ENCODE data around the gene TRNAU1AP. TPM values are rescaled to one million over a fixed set of nuclear protein-coding genes. Genes with fewer than 3 reads are reported as not detected.

Gene TRNAU1AP
- total and polyA plus RNA-seq, 2 of the 13 experiments (the other 11 are each of a cell fraction or from before 2014, with no cell fraction given) = 29.0 to 42.9 TPM

DNA sequence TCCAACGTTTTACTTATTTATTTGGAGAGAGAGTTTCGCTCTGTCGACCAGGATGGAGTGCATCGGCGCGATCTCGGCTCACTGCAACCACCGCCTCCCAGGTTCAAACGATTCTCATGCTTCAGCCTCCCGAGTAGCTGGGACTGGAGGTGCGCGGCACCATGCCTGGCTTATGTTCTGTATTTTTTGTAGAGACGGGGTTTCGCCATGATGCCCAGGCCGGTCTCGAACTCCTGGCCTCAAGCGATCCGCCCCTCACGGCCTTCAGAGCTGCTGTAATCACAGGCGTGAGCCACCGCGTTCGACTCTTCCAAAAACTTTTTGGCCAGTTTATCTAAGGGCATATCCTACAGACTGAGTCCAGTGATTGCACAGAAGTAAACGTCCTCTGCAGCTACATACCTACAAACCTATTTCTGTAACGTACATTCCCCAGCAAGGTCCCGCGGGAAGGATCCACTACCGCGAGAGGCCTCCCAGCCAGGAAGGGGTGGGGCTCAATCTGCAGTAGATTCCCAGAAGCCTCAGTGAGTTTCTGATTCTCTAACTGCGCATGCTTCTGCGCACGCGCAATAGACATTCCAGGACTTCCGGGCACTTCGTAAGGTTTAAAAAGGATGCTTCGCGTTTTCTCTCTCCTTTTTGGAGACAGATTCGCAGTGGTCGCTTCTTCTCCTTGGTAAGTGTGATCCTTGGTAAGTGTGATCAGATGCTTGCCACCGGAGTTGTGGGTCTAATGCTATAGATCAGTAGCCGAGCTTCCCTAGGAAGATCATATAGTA lies 47.3 kb upstream of the TRNAU1AP start, which contains the start of gene RCC1 (continued):
- TF ChIP-seq ZNF382 (CRISPR knock-in tag; IDR thresholded peaks at IDR 0.05; ENCODE audit: borderline replicate concordance) (no peak), ARNT (IDR thresholded peaks at IDR 0.05) (no peak), NFRKB (IDR thresholded peaks at IDR 0.05) (no peak), SMAD3 (CRISPR knock-in tag; IDR thresholded peaks at IDR 0.05) (peak; percentile 72; the same call in 1 of the 2 replicates), CENPT (CRISPR knock-in tag; IDR thresholded peaks at IDR 0.05; ENCODE audit: low read depth) (no peak), ZNF234 (CRISPR knock-in tag; conservative IDR thresholded peaks at IDR 0.05) (no peak), ZBTB3 (CRISPR knock-in tag; IDR thresholded peaks at IDR 0.05; ENCODE audit: borderline replicate concordance, low read depth) (0 out of 2 replicates have a peak, but pooled peaks have one; percentile 9), SP140L (CRISPR knock-in tag; IDR thresholded peaks at IDR 0.05; ENCODE audit: borderline replicate concordance) (peak; percentile 50; the same call in 1 of the 2 replicates), ZFY (CRISPR knock-in tag; IDR thresholded peaks at IDR 0.05) (peak; percentile 74), ISX (CRISPR knock-in tag; conservative IDR thresholded peaks at IDR 0.05) (no peak), GLI4 (CRISPR knock-in tag; IDR thresholded peaks at IDR 0.05; ENCODE audit: borderline replicate concordance) (no peak), ZNF10 (CRISPR knock-in tag; IDR thresholded peaks at IDR 0.05; ENCODE audit: borderline replicate concordance, low read depth) (no peak), SSRP1 (CRISPR knock-in tag; IDR thresholded peaks at IDR 0.05) (no peak; the same call in none of the 2 replicates), EZH2 (conservative IDR thresholded peaks at IDR 0.05; ENCODE audit: low read depth, low read length) (no peak), SP4 (CRISPR knock-in tag; IDR thresholded peaks at IDR 0.05) (no peak), RXRA (CRISPR knock-in tag; IDR thresholded peaks at IDR 0.05) (no peak; the same call in 1 of the 2 replicates), ZNF782 (CRISPR knock-in tag; IDR thresholded peaks at IDR 0.05; ENCODE audit: borderline replicate concordance) (0 out of 2 replicates have a peak, but pooled peaks have one; percentile 29), ZNF432 (CRISPR knock-in tag; IDR thresholded peaks at IDR 0.05; ENCODE audit: borderline replicate concordance) (no peak), MLLT10 (CRISPR knock-in tag; IDR thresholded peaks at IDR 0.05) (peak; percentile 85; the same call in 1 of the 2 replicates), XRCC5 (optimal IDR thresholded peaks at IDR 0.05; ENCODE audit: low read length) (peak; percentile 37)
- TF ChIP-seq, protein P1, sequence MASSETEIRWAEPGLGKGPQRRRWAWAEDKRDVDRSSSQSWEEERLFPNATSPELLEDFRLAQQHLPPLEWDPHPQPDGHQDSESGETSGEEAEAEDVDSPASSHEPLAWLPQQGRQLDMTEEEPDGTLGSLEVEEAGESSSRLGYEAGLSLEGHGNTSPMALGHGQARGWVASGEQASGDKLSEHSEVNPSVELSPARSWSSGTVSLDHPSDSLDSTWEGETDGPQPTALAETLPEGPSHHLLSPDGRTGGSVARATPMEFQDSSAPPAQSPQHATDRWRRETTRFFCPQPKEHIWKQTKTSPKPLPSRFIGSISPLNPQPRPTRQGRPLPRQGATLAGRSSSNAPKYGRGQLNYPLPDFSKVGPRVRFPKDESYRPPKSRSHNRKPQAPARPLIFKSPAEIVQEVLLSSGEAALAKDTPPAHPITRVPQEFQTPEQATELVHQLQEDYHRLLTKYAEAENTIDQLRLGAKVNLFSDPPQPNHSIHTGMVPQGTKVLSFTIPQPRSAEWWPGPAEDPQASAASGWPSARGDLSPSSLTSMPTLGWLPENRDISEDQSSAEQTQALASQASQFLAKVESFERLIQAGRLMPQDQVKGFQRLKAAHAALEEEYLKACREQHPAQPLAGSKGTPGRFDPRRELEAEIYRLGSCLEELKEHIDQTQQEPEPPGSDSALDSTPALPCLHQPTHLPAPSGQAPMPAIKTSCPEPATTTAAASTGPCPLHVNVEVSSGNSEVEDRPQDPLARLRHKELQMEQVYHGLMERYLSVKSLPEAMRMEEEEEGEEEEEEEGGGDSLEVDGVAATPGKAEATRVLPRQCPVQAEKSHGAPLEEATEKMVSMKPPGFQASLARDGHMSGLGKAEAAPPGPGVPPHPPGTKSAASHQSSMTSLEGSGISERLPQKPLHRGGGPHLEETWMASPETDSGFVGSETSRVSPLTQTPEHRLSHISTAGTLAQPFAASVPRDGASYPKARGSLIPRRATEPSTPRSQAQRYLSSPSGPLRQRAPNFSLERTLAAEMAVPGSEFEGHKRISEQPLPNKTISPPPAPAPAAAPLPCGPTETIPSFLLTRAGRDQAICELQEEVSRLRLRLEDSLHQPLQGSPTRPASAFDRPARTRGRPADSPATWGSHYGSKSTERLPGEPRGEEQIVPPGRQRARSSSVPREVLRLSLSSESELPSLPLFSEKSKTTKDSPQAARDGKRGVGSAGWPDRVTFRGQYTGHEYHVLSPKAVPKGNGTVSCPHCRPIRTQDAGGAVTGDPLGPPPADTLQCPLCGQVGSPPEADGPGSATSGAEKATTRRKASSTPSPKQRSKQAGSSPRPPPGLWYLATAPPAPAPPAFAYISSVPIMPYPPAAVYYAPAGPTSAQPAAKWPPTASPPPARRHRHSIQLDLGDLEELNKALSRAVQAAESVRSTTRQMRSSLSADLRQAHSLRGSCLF (CRISPR knock-in tag; IDR thresholded peaks at IDR 0.05; ENCODE audit: borderline replicate concordance) = no peak
- TF ChIP-seq, protein P2, sequence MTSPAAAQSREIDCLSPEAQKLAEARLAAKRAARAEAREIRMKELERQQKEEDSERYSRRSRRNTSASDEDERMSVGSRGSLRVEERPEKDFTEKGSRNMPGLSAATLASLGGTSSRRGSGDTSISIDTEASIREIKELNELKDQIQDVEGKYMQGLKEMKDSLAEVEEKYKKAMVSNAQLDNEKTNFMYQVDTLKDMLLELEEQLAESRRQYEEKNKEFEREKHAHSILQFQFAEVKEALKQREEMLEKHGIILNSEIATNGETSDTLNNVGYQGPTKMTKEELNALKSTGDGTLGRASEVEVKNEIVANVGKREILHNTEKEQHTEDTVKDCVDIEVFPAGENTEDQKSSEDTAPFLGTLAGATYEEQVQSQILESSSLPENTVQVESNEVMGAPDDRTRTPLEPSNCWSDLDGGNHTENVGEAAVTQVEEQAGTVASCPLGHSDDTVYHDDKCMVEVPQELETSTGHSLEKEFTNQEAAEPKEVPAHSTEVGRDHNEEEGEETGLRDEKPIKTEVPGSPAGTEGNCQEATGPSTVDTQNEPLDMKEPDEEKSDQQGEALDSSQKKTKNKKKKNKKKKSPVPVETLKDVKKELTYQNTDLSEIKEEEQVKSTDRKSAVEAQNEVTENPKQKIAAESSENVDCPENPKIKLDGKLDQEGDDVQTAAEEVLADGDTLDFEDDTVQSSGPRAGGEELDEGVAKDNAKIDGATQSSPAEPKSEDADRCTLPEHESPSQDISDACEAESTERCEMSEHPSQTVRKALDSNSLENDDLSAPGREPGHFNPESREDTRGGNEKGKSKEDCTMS (CRISPR knock-in tag; conservative IDR thresholded peaks at IDR 0.05) = no peak
- TF ChIP-seq, protein P3, sequence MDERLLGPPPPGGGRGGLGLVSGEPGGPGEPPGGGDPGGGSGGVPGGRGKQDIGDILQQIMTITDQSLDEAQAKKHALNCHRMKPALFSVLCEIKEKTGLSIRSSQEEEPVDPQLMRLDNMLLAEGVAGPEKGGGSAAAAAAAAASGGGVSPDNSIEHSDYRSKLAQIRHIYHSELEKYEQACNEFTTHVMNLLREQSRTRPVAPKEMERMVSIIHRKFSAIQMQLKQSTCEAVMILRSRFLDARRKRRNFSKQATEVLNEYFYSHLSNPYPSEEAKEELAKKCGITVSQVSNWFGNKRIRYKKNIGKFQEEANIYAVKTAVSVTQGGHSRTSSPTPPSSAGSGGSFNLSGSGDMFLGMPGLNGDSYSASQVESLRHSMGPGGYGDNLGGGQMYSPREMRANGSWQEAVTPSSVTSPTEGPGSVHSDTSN (CRISPR knock-in tag; IDR thresholded peaks at IDR 0.05) = no peak
